Cardiac fibroblast (primary cell): ENCODE results near the gene GTPBP6.
"Not testable (repeated sequence)": the region's sequence is repeated elsewhere in the genome, so short reads cannot be mapped to it uniquely, and the experiment has no call there.

Experiments
- DNase-seq, 2 donors: peaks; one replicate each; pipeline versions ENCODE4 v3.0.0 to v3.0.0-alpha.2; 2010; ENCODE audit warnings: low read depth in 2 of 2
- H3K4me3 ChIP-seq, 2 donors: replicated peaks in 1 of 2; 1 replicate in 1 of 2; 2 replicates in 1 of 2; pipeline ENCODE4 v1.5.1; 2011; ENCODE audit warnings: low read depth in 2 of 2, low read length in 2 of 2, mild to moderate bottlenecking in 2 of 2, moderate library complexity in 1 of 2
- CTCF ChIP-seq: IDR thresholded peaks from one replicate; pipeline ENCODE4 v1.5.1; 2011; ENCODE audit warnings: low read depth, mild to moderate bottlenecking, low read length, inconsistent platforms

Gene GTPBP6

GRCh38 chrX:307261-308111, 11.1 kb downstream of the GTPBP6 start:
- no peak for TF ChIP-seq CTCF
- no peak overlapping the region for H3K4me3 ChIP-seq
- no peak for DNase-seq

GRCh38 chrX:306614-307251, 11.9 kb downstream of the GTPBP6 start:
- DNase-seq, H3K4me3 ChIP-seq: not testable (repeated sequence)

GRCh38 chrX:305781-306613, 12.6 kb downstream of the GTPBP6 start:
- DNase-seq, H3K4me3 ChIP-seq: not testable (repeated sequence)

GRCh38 chrX:302975-303374, 15.6 kb downstream of the GTPBP6 start:
- DNase-seq = peak in 1 of 2 donors; percentile 22
- no peak overlapping the region for H3K4me3 ChIP-seq
- TF ChIP-seq CTCF = no peak

- H3K4me3 ChIP-seq = no peak overlapping the region
- TF ChIP-seq CTCF = no peak
- DNase-seq = no peak
Measured at GRCh38 chrX:300334-300733, 18.3 kb downstream of the GTPBP6 start.

GRCh38 chrX:298993-299392, 19.6 kb downstream of the GTPBP6 start:
- H3K4me3 ChIP-seq = no peak overlapping the region
- TF ChIP-seq CTCF = no peak
- DNase-seq = no peak

- DNase-seq = no peak
- no peak for TF ChIP-seq CTCF
- H3K4me3 ChIP-seq = no peak overlapping the region
Measured at GRCh38 chrX:295136-295535, 23.5 kb downstream of the GTPBP6 start.
